Measurements from ENCODE around the gene ZDHHC12. TPM values are rescaled to one million over a fixed set of nuclear protein-coding genes. Genes with fewer than 3 reads are reported as not detected.
"Not testable (repeated sequence)": the region's sequence is repeated elsewhere in the genome, so short reads cannot be mapped to it uniquely, and the experiment has no call there.

The ZDHHC12 gene
- total RNA-seq, 3 donors from 2014 or later (not counting 1 experiment from before 2014, with no cell fraction given): 26.1 to 37.1 (median 28.6) TPM

- H3K4me1 Mint-ChIP-seq: peaks cover 7 to 15% of the 10 kb centered on the region in 2 donors
- intact Hi-C loops (cut with micrococcal nuclease): no loop called here
- no peak for ATAC-seq
- H3K4me3 Mint-ChIP-seq: peak overlapping the region; percentile 62
- no peak for DNase-seq
- no peak overlapping the region for H3K27ac Mint-ChIP-seq
- H3K27me3 Mint-ChIP-seq (ENCODE audit: low read depth in 2 of 2): no peaks in the 10 kb centered on the region
- Histone ChIP-seq H3K4me3 (ENCODE audit: low read length) (no peak overlapping the region), H3K27me3 (ENCODE audit: control insufficient read depth, insufficient read depth, low read length) (no peaks in the 10 kb centered on the region), H3K4me1 (ENCODE audit: control insufficient read depth, insufficient read depth, low read length) (peaks cover 19% of the 10 kb centered on the region), H3K27ac (ENCODE audit: low read length) (no peak overlapping the region), H3K36me3 (ENCODE audit: control insufficient read depth, insufficient read depth, low read length) (peaks cover 4% of the 10 kb centered on the region), H3K9me3 (ENCODE audit: control insufficient read depth, insufficient read depth, low read length) (no peaks in the 10 kb centered on the region)
- TF ChIP-seq, protein P1, sequence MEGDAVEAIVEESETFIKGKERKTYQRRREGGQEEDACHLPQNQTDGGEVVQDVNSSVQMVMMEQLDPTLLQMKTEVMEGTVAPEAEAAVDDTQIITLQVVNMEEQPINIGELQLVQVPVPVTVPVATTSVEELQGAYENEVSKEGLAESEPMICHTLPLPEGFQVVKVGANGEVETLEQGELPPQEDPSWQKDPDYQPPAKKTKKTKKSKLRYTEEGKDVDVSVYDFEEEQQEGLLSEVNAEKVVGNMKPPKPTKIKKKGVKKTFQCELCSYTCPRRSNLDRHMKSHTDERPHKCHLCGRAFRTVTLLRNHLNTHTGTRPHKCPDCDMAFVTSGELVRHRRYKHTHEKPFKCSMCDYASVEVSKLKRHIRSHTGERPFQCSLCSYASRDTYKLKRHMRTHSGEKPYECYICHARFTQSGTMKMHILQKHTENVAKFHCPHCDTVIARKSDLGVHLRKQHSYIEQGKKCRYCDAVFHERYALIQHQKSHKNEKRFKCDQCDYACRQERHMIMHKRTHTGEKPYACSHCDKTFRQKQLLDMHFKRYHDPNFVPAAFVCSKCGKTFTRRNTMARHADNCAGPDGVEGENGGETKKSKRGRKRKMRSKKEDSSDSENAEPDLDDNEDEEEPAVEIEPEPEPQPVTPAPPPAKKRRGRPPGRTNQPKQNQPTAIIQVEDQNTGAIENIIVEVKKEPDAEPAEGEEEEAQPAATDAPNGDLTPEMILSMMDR (IDR thresholded peaks at IDR 0.05): no peak
- WGBS (ENCODE audit: insufficient coverage): 96% methylated on average over 10 of the region's 10 CpGs
- H3K36me3 Mint-ChIP-seq: peaks cover 4% of the 10 kb centered on the region
- H3K9me3 Mint-ChIP-seq: no peaks in the 10 kb centered on the region
Measured at GRCh38 chr9:128701227-128701854, 22.6 kb downstream of the ZDHHC12 start.

- H3K4me3 Mint-ChIP-seq; intact Hi-C loops (cut with micrococcal nuclease); ATAC-seq; DNase-seq; H3K4me3 ChIP-seq (ENCODE audit: low read length); H3K27ac Mint-ChIP-seq; H3K27me3 Mint-ChIP-seq (ENCODE audit: low read depth in 2 of 2); H3K9me3 Mint-ChIP-seq; H3K27me3 ChIP-seq (ENCODE audit: control insufficient read depth, insufficient read depth, low read length); H3K9me3 ChIP-seq (ENCODE audit: control insufficient read depth, insufficient read depth, low read length); H3K27ac ChIP-seq (ENCODE audit: low read length): not testable (repeated sequence)
- Histone ChIP-seq H3K4me1 (ENCODE audit: control insufficient read depth, insufficient read depth, low read length) (peaks cover 19% of the 10 kb centered on the region), H3K36me3 (ENCODE audit: control insufficient read depth, insufficient read depth, low read length) (peaks cover 15% of the 10 kb centered on the region)
- Mint-ChIP-seq H3K4me1 (peaks cover 11 to 18% of the 10 kb centered on the region in 2 donors), H3K36me3 (peaks cover 16% of the 10 kb centered on the region)
- 97% methylated on average over 29 of the region's 30 CpGs for WGBS (ENCODE audit: insufficient coverage)
Measured at GRCh38 chr9:128699096-128699795, 24.7 kb downstream of the ZDHHC12 start.

GRCh38 chr9:128696923-128697707, 26.8 kb downstream of the ZDHHC12 start:
- peaks cover 15 to 17% of the 10 kb centered on the region in 2 donors for H3K4me1 Mint-ChIP-seq
- Histone ChIP-seq H3K36me3 (ENCODE audit: control insufficient read depth, insufficient read depth, low read length) (peaks cover 35% of the 10 kb centered on the region), H3K9me3 (ENCODE audit: control insufficient read depth, insufficient read depth, low read length) (no peaks in the 10 kb centered on the region), H3K4me3 (ENCODE audit: low read length) (no peak overlapping the region), H3K27ac (ENCODE audit: low read length) (no peak overlapping the region), H3K27me3 (ENCODE audit: control insufficient read depth, insufficient read depth, low read length) (no peaks in the 10 kb centered on the region), H3K4me1 (ENCODE audit: control insufficient read depth, insufficient read depth, low read length) (peaks cover 8% of the 10 kb centered on the region)
- TF ChIP-seq, protein P1 (IDR thresholded peaks at IDR 0.05): no peak
- 80% methylated on average over 8 of the region's 8 CpGs for WGBS (ENCODE audit: insufficient coverage)
- peaks cover 36% of the 10 kb centered on the region for H3K36me3 Mint-ChIP-seq
- H3K4me3 Mint-ChIP-seq: no peak overlapping the region
- H3K27me3 Mint-ChIP-seq (ENCODE audit: low read depth in 2 of 2): no peaks in the 10 kb centered on the region
- intact Hi-C loops (cut with micrococcal nuclease): no loop called here
- peak overlapping the region; percentile 45 to 63 for H3K27ac Mint-ChIP-seq
- DNase-seq (no peak), ATAC-seq (no peak)
- H3K9me3 Mint-ChIP-seq: no peaks in the 10 kb centered on the region

DNA sequence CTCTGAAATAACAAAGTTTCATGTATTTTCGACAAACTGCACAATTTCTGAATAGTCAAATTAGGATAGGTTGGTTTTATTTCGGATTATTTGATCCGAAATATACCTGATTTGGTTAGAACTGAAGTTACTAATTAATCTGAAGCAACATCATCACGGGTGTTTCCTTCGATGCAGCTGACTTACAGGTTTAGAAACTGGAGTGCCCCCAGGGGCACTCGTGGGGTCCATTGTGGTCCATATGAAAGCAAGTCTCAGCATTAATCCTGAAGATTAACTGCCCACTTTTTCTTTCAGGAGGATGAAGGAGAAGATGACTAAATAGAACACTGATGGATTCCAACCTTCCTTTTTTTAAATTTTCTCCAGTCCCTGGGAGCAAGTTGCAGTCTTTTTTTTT, 29.6 kb downstream of the ZDHHC12 start:
- intact Hi-C loops (cut with micrococcal nuclease): no loop called here
- Histone ChIP-seq H3K27ac (ENCODE audit: low read length) (no peak overlapping the region), H3K36me3 (ENCODE audit: control insufficient read depth, insufficient read depth, low read length) (peaks cover 44% of the 10 kb centered on the region), H3K4me1 (ENCODE audit: control insufficient read depth, insufficient read depth, low read length) (peaks cover 5% of the 10 kb centered on the region), H3K9me3 (ENCODE audit: control insufficient read depth, insufficient read depth, low read length) (no peaks in the 10 kb centered on the region), H3K4me3 (ENCODE audit: low read length) (no peak overlapping the region), H3K27me3 (ENCODE audit: control insufficient read depth, insufficient read depth, low read length) (no peaks in the 10 kb centered on the region)
- no peaks in the 10 kb centered on the region for H3K9me3 Mint-ChIP-seq
- TF ChIP-seq, protein P1 (IDR thresholded peaks at IDR 0.05): no peak
- ATAC-seq (no peak), DNase-seq (no peak)
- H3K4me3 Mint-ChIP-seq: no peak overlapping the region
- 77% methylated on average over 6 of the region's 6 CpGs for WGBS (ENCODE audit: insufficient coverage)
- H3K36me3 Mint-ChIP-seq: peaks cover 42% of the 10 kb centered on the region
- H3K4me1 Mint-ChIP-seq: peaks cover 30 to 32% of the 10 kb centered on the region in 2 donors
- peak overlapping the region in 1 of 2 donors; percentile 92 for H3K27ac Mint-ChIP-seq
- H3K27me3 Mint-ChIP-seq (ENCODE audit: low read depth in 2 of 2): no peaks in the 10 kb centered on the region

- 82% methylated on average over 3 of the region's 3 CpGs for WGBS (ENCODE audit: insufficient coverage)
- ATAC-seq: not testable (repeated sequence)
- H3K36me3 Mint-ChIP-seq: peaks cover 42% of the 10 kb centered on the region
Measured at GRCh38 chr9:128693738-128694137, 30.2 kb downstream of the ZDHHC12 start.

More at GRCh38 chr9:128693738-128694137, 30.2 kb downstream of the ZDHHC12 start:
- H3K9me3 ChIP-seq (ENCODE audit: control insufficient read depth, insufficient read depth, low read length); H3K27ac ChIP-seq (ENCODE audit: low read length); H3K4me3 ChIP-seq (ENCODE audit: low read length); DNase-seq; intact Hi-C loops (cut with micrococcal nuclease); H3K27me3 Mint-ChIP-seq (ENCODE audit: low read depth in 2 of 2); H3K9me3 Mint-ChIP-seq; H3K27me3 ChIP-seq (ENCODE audit: control insufficient read depth, insufficient read depth, low read length); H3K4me1 ChIP-seq (ENCODE audit: control insufficient read depth, insufficient read depth, low read length): not testable (repeated sequence)
- Mint-ChIP-seq H3K4me3 (peak overlapping the region; percentile 14), H3K27ac (peak overlapping the region; percentile 68 to 92), H3K4me1 (peaks cover 30 to 32% of the 10 kb centered on the region in 2 donors)
- H3K36me3 ChIP-seq (ENCODE audit: control insufficient read depth, insufficient read depth, low read length): peaks cover 44% of the 10 kb centered on the region
